Fibroblast of lung (primary cell): ENCODE data around the gene GGT6. TPM values are rescaled to one million over a fixed set of nuclear protein-coding genes. Genes with fewer than 3 reads are reported as not detected.

Source experiments
- DNase-seq, 2 donors: peaks; one replicate each; pipeline versions ENCODE4 v3.0.0 to v3.0.0-alpha.2; 2010; ENCODE audit warnings: low read depth in 2 of 2
- H2AFZ ChIP-seq: 2 replicates; pipeline ENCODE4 v1.5.1; 2012; ENCODE audit warnings: low read length, control low read depth, inconsistent platforms
- H3K27ac ChIP-seq: 2 replicates; pipeline ENCODE4 v1.5.1; 2011; ENCODE audit warnings: low read length, control low read depth; ENCODE audit not compliant: insufficient read depth
- H3K27me3 ChIP-seq: 2 replicates; pipeline ENCODE4 v1.5.1; 2011; ENCODE audit warnings: mild to moderate bottlenecking, low read length; ENCODE audit not compliant: control insufficient read depth, insufficient read depth
- H3K36me3 ChIP-seq: 2 replicates; pipeline ENCODE4 v1.5.1; 2011; ENCODE audit warnings: low read length; ENCODE audit not compliant: control insufficient read depth, insufficient read depth
- H3K4me1 ChIP-seq: 2 replicates; pipeline ENCODE4 v1.5.1; 2011; ENCODE audit warnings: low read length; ENCODE audit not compliant: control insufficient read depth, insufficient read depth; ENCODE audit errors: extremely low read depth
- H3K4me2 ChIP-seq: 2 replicates; pipeline ENCODE4 v1.5.1; 2011; ENCODE audit warnings: low read length, control low read depth; ENCODE audit not compliant: insufficient read depth; ENCODE audit errors: extremely low read depth
- H3K4me3 ChIP-seq, 4 experiments: fragments of 200-600 bp in 1 of 4; sonication (generic) in 1 of 4; replicated peaks in 1 of 4; 2 replicates each; pipeline ENCODE4 v1.5.1; 2011 to 2016; ENCODE audit warnings: low read length in 4 of 4, low read depth in 3 of 4, mild to moderate bottlenecking in 3 of 4, control low read depth in 2 of 4, inconsistent platforms in 1 of 4, mixed read lengths in 1 of 4; ENCODE audit not compliant: insufficient read depth in 1 of 4; ENCODE audit errors: control extremely low read depth in 1 of 4
- H3K79me2 ChIP-seq: 2 replicates; pipeline ENCODE4 v1.5.1; 2012; ENCODE audit warnings: mild to moderate bottlenecking, low read length, inconsistent platforms; ENCODE audit not compliant: control insufficient read depth, insufficient read depth
- H3K9ac ChIP-seq: 2 replicates; pipeline ENCODE4 v1.5.1; 2011; ENCODE audit warnings: mild to moderate bottlenecking, low read length, control low read depth; ENCODE audit not compliant: insufficient read depth
- H3K9me3 ChIP-seq: 2 replicates; pipeline ENCODE4 v1.5.1; 2012; ENCODE audit warnings: low read depth, low read length; ENCODE audit not compliant: control insufficient read depth, insufficient read depth
- H4K20me1 ChIP-seq: 2 replicates; pipeline ENCODE4 v1.5.1; 2011; ENCODE audit warnings: low read length; ENCODE audit not compliant: control insufficient read depth, insufficient read depth; ENCODE audit errors: extremely low read depth
- EZH2 ChIP-seq: IDR thresholded peaks from 2 replicates; pipeline ENCODE4 v1.5.1; 2012; ENCODE audit warnings: low read length, control low read depth, mild to moderate bottlenecking; ENCODE audit errors: missing control alignments
- polyA plus RNA-seq, 2 donors: library from polyadenylated mRNA; depleted of rRNA in 1 of 2; stranded (reverse) in 1 of 2; unstranded in 1 of 2; fragments of >200 nt; gene quantifications; 2 replicates each; pipeline ENCODE4 v1.2.1, GENCODE V29; 2011 to 2012; ENCODE audit warnings: missing spikeins in 1 of 2
- total RNA-seq: library from RNA; depleted of rRNA; stranded (reverse); fragments of >200 nt; gene quantifications from 2 replicates; pipeline ENCODE4 v1.2.1, GENCODE V29; 2014
- TF ChIP-seq, protein P1 (sequence below), 2 donors: IDR thresholded peaks in 1 of 2; conservative IDR thresholded peaks in 1 of 2; 1 replicate in 1 of 2; 2 replicates in 1 of 2; pipeline ENCODE4 v1.5.1; 2011 to 2012; ENCODE audit warnings: low read length in 2 of 2, control low read depth in 1 of 2, inconsistent platforms in 1 of 2, low read depth in 1 of 2, mild to moderate bottlenecking in 1 of 2

Gene GGT6
- total and polyA plus RNA-seq, 2 donors (not counting 1 experiment from before 2014, with no cell fraction given) = not detected

DNA sequence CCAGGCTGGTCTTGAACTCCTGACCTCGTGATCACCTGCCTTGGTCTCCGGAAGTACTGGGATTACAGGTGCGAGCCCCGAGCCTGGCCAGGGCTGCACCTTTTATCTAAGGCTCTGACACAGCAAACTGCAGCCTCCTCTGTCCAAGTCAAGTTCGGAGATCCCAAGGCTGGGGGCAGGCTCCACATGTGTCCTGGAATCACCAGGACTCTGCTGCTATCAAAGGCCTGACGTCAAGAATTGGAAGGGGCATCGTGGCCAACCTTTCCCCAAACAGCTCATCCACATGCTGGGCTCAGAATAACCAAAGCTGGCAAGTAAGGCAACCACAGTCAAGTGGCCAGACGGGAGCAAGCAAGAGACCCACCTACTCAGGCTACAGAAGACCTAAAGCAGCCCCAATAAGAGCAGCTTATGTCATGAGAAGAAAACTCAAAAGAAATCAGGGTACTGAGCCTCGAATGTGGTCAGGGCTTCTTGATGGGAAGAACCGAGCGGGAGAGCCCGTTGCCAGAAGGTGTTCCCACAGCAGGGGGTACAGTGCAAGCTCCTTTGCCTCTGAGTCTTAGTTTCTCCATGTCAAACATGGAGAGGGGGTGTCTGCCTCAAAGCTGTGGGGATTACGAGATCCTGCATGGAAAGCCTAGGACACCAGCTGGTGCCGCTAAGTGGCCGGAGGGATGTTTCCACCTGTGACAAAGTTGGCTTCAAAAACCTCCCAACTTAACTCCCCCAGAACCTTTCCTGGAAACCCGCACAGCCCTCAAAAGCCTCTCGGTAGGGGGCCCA is 13.1 kb downstream of the GGT6 start:
- no peaks in the 10 kb centered on the region for H4K20me1 ChIP-seq
- H3K79me2 ChIP-seq = no peaks in the 10 kb centered on the region
- H3K9me3 ChIP-seq = no peaks in the 10 kb centered on the region
- H3K4me3 ChIP-seq = no peak overlapping the region
- H3K4me1 ChIP-seq = no peaks in the 10 kb centered on the region
- no peak overlapping the region for H3K27ac ChIP-seq
- no peak overlapping the region for H2AFZ ChIP-seq
- TF ChIP-seq, protein P1, sequence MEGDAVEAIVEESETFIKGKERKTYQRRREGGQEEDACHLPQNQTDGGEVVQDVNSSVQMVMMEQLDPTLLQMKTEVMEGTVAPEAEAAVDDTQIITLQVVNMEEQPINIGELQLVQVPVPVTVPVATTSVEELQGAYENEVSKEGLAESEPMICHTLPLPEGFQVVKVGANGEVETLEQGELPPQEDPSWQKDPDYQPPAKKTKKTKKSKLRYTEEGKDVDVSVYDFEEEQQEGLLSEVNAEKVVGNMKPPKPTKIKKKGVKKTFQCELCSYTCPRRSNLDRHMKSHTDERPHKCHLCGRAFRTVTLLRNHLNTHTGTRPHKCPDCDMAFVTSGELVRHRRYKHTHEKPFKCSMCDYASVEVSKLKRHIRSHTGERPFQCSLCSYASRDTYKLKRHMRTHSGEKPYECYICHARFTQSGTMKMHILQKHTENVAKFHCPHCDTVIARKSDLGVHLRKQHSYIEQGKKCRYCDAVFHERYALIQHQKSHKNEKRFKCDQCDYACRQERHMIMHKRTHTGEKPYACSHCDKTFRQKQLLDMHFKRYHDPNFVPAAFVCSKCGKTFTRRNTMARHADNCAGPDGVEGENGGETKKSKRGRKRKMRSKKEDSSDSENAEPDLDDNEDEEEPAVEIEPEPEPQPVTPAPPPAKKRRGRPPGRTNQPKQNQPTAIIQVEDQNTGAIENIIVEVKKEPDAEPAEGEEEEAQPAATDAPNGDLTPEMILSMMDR (conservative IDR thresholded peaks at IDR 0.05 in 1 of 2, IDR thresholded peaks at IDR 0.05 in 1 of 2; ENCODE audit: low read depth in 1 of 2, low read length in 2 of 2) = no peak
- no peak for TF ChIP-seq EZH2
- DNase-seq = no peak
- no peak overlapping the region for H3K4me2 ChIP-seq
- no peak overlapping the region for H3K9ac ChIP-seq
- H3K27me3 ChIP-seq = no peaks in the 10 kb centered on the region
- peaks cover 25% of the 10 kb centered on the region for H3K36me3 ChIP-seq

DNA sequence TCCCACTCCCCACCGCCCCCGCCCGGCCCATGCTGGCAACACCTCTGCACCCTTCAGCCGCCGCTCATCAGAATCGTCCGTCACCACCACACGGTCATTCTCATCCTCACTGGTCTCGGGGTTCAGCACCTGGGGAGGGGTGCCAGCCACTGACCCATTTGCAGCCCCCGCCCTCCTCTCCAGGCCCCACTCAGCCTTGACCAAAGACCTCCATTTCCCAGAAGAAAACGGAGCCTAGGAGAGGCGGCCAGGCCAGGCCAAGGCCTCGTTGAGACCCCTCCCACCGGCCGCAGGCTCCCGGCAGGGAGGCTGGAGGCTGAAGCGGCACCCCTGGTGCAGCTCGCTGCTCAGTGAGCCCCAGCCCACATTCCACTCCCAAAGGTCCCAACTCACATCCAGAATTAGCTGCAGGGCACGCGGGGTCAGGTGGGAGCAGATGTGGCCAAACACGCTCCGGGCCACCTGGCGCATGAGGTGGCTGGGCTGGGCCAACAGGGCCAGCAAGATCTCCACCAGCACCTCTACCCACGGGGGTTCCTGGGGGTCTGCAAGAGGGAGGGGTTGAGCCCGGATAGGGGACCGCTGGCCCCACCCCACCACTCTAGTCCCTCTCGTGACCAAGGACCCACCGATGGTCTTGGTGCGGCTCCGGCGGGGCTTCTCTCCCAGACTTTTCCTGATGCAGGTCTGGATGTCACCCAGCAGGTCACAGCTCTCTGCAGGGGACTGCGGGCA is 15.0 kb downstream of the GGT6 start:
- no peak overlapping the region for H3K4me3 ChIP-seq
- peaks cover 28% of the 10 kb centered on the region for H3K36me3 ChIP-seq
- no peaks in the 10 kb centered on the region for H3K27me3 ChIP-seq

DNA sequence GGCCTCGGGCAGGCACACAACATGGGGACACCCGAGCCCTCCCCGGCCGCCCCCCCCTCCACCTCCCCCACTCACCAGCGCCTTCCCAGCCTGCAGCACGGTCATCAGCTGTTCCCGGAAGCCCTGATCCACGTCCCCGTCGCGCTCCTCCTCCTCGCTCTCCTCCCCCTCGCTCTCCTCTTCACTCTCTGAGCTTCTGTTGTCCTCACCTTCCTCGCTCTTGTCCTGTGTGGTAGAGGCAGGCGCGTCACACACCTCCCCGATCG is 15.5 kb downstream of the GGT6 start:
- Histone ChIP-seq H3K4me1 (no peaks in the 10 kb centered on the region), H4K20me1 (no peaks in the 10 kb centered on the region), H2AFZ (no peak overlapping the region), H3K27me3 (no peaks in the 10 kb centered on the region), H3K4me3 (no peak overlapping the region), H3K9me3 (no peaks in the 10 kb centered on the region), H3K79me2 (no peaks in the 10 kb centered on the region), H3K27ac (no peak overlapping the region), H3K4me2 (no peak overlapping the region), H3K9ac (no peak overlapping the region), H3K36me3 (peaks cover 28% of the 10 kb centered on the region)
- no peak for DNase-seq
- no peak for TF ChIP-seq EZH2
- TF ChIP-seq, protein P1 (conservative IDR thresholded peaks at IDR 0.05 in 1 of 2, IDR thresholded peaks at IDR 0.05 in 1 of 2; ENCODE audit: low read depth in 1 of 2, low read length in 2 of 2) = no peak

More for the DNA sequence above, 15.0 kb downstream of the GGT6 start:
- no peaks in the 10 kb centered on the region for H3K9me3 ChIP-seq
- H3K4me2 ChIP-seq = no peak overlapping the region
- no peak overlapping the region for H3K9ac ChIP-seq
- no peaks in the 10 kb centered on the region for H4K20me1 ChIP-seq
- TF ChIP-seq EZH2 = no peak
- TF ChIP-seq, protein P1 (conservative IDR thresholded peaks at IDR 0.05 in 1 of 2, IDR thresholded peaks at IDR 0.05 in 1 of 2; ENCODE audit: low read depth in 1 of 2, low read length in 2 of 2) = no peak
- no peak overlapping the region for H2AFZ ChIP-seq
- no peaks in the 10 kb centered on the region for H3K4me1 ChIP-seq
- no peak overlapping the region for H3K27ac ChIP-seq
- DNase-seq = no peak
- no peaks in the 10 kb centered on the region for H3K79me2 ChIP-seq
